H9 (cell line): ENCODE results near the gene BAZ1B. TPM values are rescaled to one million over a fixed set of nuclear protein-coding genes. Genes with fewer than 3 reads are reported as not detected.
A peak's percentile ranks its signal among the peaks of the same experiment; 100 is the strongest.

Experiments
- DNase-seq: peaks from one replicate; pipeline ENCODE4 v3.0.0-alpha.2; 2017
- H2AFZ ChIP-seq: one replicate; pipeline ENCODE4 v1.6.1; 2013; ENCODE audit warnings: mild to moderate bottlenecking, low read length, control low read depth, moderate library complexity
- H2AK5ac ChIP-seq: 2 replicates; pipeline ENCODE4 v1.6.1; 2013; ENCODE audit warnings: low read length, control low read depth, mixed read lengths; ENCODE audit not compliant: insufficient read length
- H2BK120ac ChIP-seq: one replicate; pipeline ENCODE4 v1.6.1; 2013; ENCODE audit warnings: low read depth, mild to moderate bottlenecking, low read length, control low read depth, inconsistent platforms; ENCODE audit not compliant: poor library complexity, severe bottlenecking
- H2BK12ac ChIP-seq: 2 replicates; pipeline ENCODE4 v1.6.1; 2013; ENCODE audit warnings: low read length, control low read depth, mixed read lengths, low read depth; ENCODE audit not compliant: insufficient read length
- H2BK15ac ChIP-seq: 2 replicates; pipeline ENCODE4 v1.6.1; 2013; ENCODE audit warnings: low read depth, low read length, control low read depth
- H2BK20ac ChIP-seq: one replicate; pipeline ENCODE4 v1.6.1; 2013; ENCODE audit warnings: low read depth, mild to moderate bottlenecking, low read length, control low read depth, inconsistent platforms; ENCODE audit not compliant: poor library complexity, severe bottlenecking
- H2BK5ac ChIP-seq: 2 replicates; pipeline ENCODE4 v1.6.1; 2013; ENCODE audit warnings: low read length, control low read depth, mixed read lengths; ENCODE audit not compliant: insufficient read length
- H3K14ac ChIP-seq: 2 replicates; pipeline ENCODE4 v1.6.1; 2013; ENCODE audit warnings: low read length, control low read depth; ENCODE audit not compliant: insufficient read depth
- H3K18ac ChIP-seq: 2 replicates; pipeline ENCODE4 v1.6.1; 2013; ENCODE audit warnings: low read depth, mild to moderate bottlenecking, mixed read lengths, low read length, control low read depth; ENCODE audit not compliant: insufficient read length
- H3K23ac ChIP-seq: 2 replicates; pipeline ENCODE4 v1.6.1; 2013; ENCODE audit warnings: low read length, control low read depth, mixed read lengths, low read depth; ENCODE audit not compliant: insufficient read length
- H3K23me2 ChIP-seq: 2 replicates; pipeline ENCODE4 v1.6.1; 2013; ENCODE audit warnings: low read depth, mild to moderate bottlenecking, mixed read lengths, low read length, control low read depth; ENCODE audit not compliant: insufficient read length, poor library complexity, severe bottlenecking
- H3K27ac ChIP-seq: 2 replicates; pipeline ENCODE4 v1.5.1; 2013; ENCODE audit warnings: low read length, control low read depth, mixed read lengths, low read depth; ENCODE audit not compliant: insufficient read length
- H3K27me3 ChIP-seq: 2 replicates; pipeline ENCODE4 v1.6.1; 2013; ENCODE audit warnings: low read length, control low read depth, inconsistent platforms; ENCODE audit not compliant: insufficient read depth
- H3K4ac ChIP-seq: 2 replicates; pipeline ENCODE4 v1.6.1; 2013; ENCODE audit warnings: low read depth, mild to moderate bottlenecking, control low read depth, inconsistent platforms, low read length, moderate library complexity
- H3K4me1 ChIP-seq: 2 replicates; pipeline ENCODE4 v1.6.1; 2013; ENCODE audit warnings: low read length, control low read depth, inconsistent platforms; ENCODE audit not compliant: insufficient read depth
- H3K4me2 ChIP-seq: 2 replicates; pipeline ENCODE4 v1.6.1; 2013; ENCODE audit warnings: low read length, control low read depth, mixed read lengths; ENCODE audit not compliant: insufficient read length, insufficient read depth
- H3K56ac ChIP-seq: 2 replicates; pipeline ENCODE4 v1.6.1; 2013; ENCODE audit warnings: low read depth, mild to moderate bottlenecking, mixed read lengths, low read length, control low read depth; ENCODE audit not compliant: insufficient read length
- H3K79me1 ChIP-seq: 2 replicates; pipeline ENCODE4 v1.6.1; 2013; ENCODE audit warnings: low read depth, mild to moderate bottlenecking, moderate library complexity, low read length, control low read depth, inconsistent platforms; ENCODE audit not compliant: insufficient read depth, poor library complexity, severe bottlenecking
- H3K79me2 ChIP-seq: 2 replicates; pipeline ENCODE4 v1.6.1; 2013; ENCODE audit warnings: low read length, control low read depth, inconsistent platforms; ENCODE audit not compliant: insufficient read depth
- H3K9ac ChIP-seq: 2 replicates; pipeline ENCODE4 v1.6.1; 2013; ENCODE audit warnings: low read length, control low read depth, mixed read lengths; ENCODE audit not compliant: insufficient read length; ENCODE audit errors: extremely low read depth
- H3K9me3 ChIP-seq: one replicate; pipeline ENCODE4 v1.6.1; 2013; ENCODE audit warnings: low read depth, low read length, inconsistent platforms; ENCODE audit not compliant: control insufficient read depth
- H3T11ph ChIP-seq: one replicate; pipeline ENCODE4 v1.6.1; 2013; ENCODE audit warnings: mild to moderate bottlenecking, low read length, control low read depth, inconsistent platforms
- H4K20me1 ChIP-seq: one replicate; pipeline ENCODE4 v1.6.1; 2013; ENCODE audit not compliant: control insufficient read depth, insufficient read length, insufficient read depth
- H4K5ac ChIP-seq: 2 replicates; pipeline ENCODE4 v1.6.1; 2013; ENCODE audit warnings: low read depth, mild to moderate bottlenecking, mixed read lengths, low read length, control low read depth; ENCODE audit not compliant: insufficient read length
- H4K8ac ChIP-seq: replicated peaks from 2 replicates; pipeline ENCODE4 v1.6.1; 2013; ENCODE audit warnings: low read length, control low read depth, mixed read lengths, low read depth; ENCODE audit not compliant: insufficient read length
- H4K91ac ChIP-seq: 2 replicates; pipeline ENCODE4 v1.6.1; 2013; ENCODE audit warnings: low read depth, mild to moderate bottlenecking, moderate library complexity, mixed read lengths, low read length, control low read depth; ENCODE audit not compliant: insufficient read length
- H3K27ac Mint-ChIP-seq, 3 experiments: 2 replicates in 2 of 3; 3 replicates in 1 of 3; pipeline ENCODE4 v1.8.0; 2020 to 2021; ENCODE audit warnings: mixed read lengths in 3 of 3, mild to moderate bottlenecking in 1 of 3, moderate library complexity in 1 of 3
- H3K27me3 Mint-ChIP-seq: 2 replicates; pipeline ENCODE4 v1.8.0; 2021; ENCODE audit warnings: low read depth, mild to moderate bottlenecking, moderate library complexity, mixed read lengths
- H3K36me3 Mint-ChIP-seq, 3 experiments: 2 replicates in 2 of 3; 3 replicates in 1 of 3; pipeline ENCODE4 v1.8.0; 2020 to 2021; ENCODE audit warnings: low read depth in 3 of 3, mixed read lengths in 3 of 3; ENCODE audit not compliant: insufficient read depth in 1 of 3
- H3K4me1 Mint-ChIP-seq, 2 experiments: 2 replicates each; pipeline ENCODE4 v1.8.0; 2020; ENCODE audit warnings: mixed read lengths in 2 of 2
- H3K4me3 Mint-ChIP-seq, 2 experiments: 2 replicates in 1 of 2; 3 replicates in 1 of 2; pipeline ENCODE4 v1.8.0; 2020 to 2021; ENCODE audit warnings: mild to moderate bottlenecking in 2 of 2, mixed read lengths in 2 of 2, moderate library complexity in 1 of 2
- H3K9me3 Mint-ChIP-seq, 2 experiments: 2 replicates in 1 of 2; 3 replicates in 1 of 2; pipeline ENCODE4 v1.8.0; 2020; ENCODE audit warnings: mild to moderate bottlenecking in 2 of 2, mixed read lengths in 2 of 2, moderate library complexity in 1 of 2
- WGBS: extraction: QIAGEN DNeasy Blood & Tissue Kit; methylation state at CpG from one replicate; pipeline ENCODE4 v1.1.7; 2013; ENCODE audit warnings: missing lambda C conversion rate, low lambda C conversion rate, mixed read lengths; ENCODE audit not compliant: insufficient read length; ENCODE audit errors: extremely low coverage; 5-methylcytosine and 5-hydroxymethylcytosine counted together
- total RNA-seq: library from RNA; stranded (reverse); gene quantifications from 2 replicates; pipeline ENCODE4 v1.2.1, GENCODE V29; 2021
- TF ChIP-seq, protein P1 (sequence below): fragments of 200-600 bp; sonication (generic); conservative IDR thresholded peaks from 3 replicates; pipeline ENCODE4 v1.8.0; 2021; ENCODE audit warnings: antibody characterized with exemption, mild to moderate bottlenecking

BAZ1B gene
- total RNA-seq, 1 experiment from 2014 or later: 96.4 TPM

DNA sequence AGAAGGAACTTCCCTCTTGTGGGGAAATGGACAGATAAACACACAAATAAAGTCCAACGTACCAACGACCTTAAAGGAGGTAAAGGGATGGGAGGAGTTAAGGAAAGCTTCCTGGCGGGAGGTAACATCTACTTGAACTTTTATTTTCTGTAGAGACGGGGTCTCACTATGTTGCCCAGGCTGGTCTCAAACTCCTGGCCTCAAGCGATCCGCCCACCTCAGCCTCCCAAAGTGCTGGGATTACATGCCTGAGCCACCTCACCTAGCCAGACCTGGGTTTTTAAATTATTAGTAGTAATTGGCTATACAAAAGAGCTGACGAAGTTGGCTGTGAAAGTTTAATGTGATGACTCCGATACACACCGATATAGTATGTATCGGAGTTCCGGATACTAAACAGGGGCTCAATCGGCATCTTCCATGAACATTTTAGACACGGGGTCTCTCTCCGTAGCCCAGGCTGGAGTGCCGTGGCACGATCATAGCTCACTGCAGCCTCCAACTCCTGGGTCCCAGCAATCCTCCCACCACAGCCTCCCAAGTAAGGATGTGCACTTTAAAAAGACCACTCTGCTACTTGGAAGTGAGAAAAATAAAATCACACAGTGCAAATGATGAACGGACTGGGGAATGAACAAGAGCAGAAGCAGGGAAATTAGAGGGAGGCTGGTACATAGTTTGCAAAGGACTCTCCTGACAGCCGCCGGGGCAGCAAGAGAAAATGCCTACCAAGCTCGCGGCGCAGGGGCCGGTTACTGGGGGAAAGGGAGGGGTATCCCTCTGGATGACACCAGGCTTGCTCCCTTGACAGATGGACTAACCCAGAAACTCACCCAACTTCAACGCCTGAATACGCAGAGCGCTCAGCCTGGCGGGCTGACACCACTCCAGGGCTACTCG is 34.4 kb upstream of the BAZ1B start:
- no peaks in the 10 kb centered on the region for H4K20me1 ChIP-seq
- peaks cover 24% of the 10 kb centered on the region for H3K27me3 Mint-ChIP-seq
- H2AFZ ChIP-seq: no peak overlapping the region
- H3K9me3 Mint-ChIP-seq: peaks cover 3 to 4% of the 10 kb centered on the region in 2 experiments; a peak in 3 of 5 replicates
- DNase-seq: no peak
- H3K4me1 Mint-ChIP-seq: peaks cover 8 to 12% of the 10 kb centered on the region in 2 experiments
- no peaks in the 10 kb centered on the region for H3K9me3 ChIP-seq
- H3K4ac ChIP-seq: no peak overlapping the region
- no peak overlapping the region for H4K91ac ChIP-seq
- 0 out of 2 replicates have a peak, but pooled peaks cover 3% of the 10 kb centered on the region for H3K27me3 ChIP-seq
- H3K27ac ChIP-seq: no peak overlapping the region
- WGBS: no CpG with 5 or more reads among the region's 28 CpGs
- H4K8ac ChIP-seq: no peak overlapping the region
- H2BK12ac ChIP-seq: no peak overlapping the region
- peaks cover 4 to 22% (median 10%) of the 10 kb centered on the region in 3 experiments; a peak in 6 of 7 replicates for H3K36me3 Mint-ChIP-seq
- peak overlapping the region; percentile 5 to 81 (median 73); a peak in 4 of 7 replicates for H3K27ac Mint-ChIP-seq
- no peak overlapping the region for H2BK5ac ChIP-seq
- no peak overlapping the region for H2BK20ac ChIP-seq
- peak overlapping the region; percentile 12 for H3K9ac ChIP-seq
- no peaks in the 10 kb centered on the region for H3K79me1 ChIP-seq
- H3K56ac ChIP-seq: no peak overlapping the region
- H3K23ac ChIP-seq: no peak overlapping the region
- H3K14ac ChIP-seq: no peak overlapping the region
- no peak overlapping the region for H3T11ph ChIP-seq
- H4K5ac ChIP-seq: no peak overlapping the region
- no peaks in the 10 kb centered on the region for H3K4me1 ChIP-seq
- H3K79me2 ChIP-seq: peaks cover 5% of the 10 kb centered on the region; the same call in 1 of the 2 replicates
- TF ChIP-seq, protein P1, sequence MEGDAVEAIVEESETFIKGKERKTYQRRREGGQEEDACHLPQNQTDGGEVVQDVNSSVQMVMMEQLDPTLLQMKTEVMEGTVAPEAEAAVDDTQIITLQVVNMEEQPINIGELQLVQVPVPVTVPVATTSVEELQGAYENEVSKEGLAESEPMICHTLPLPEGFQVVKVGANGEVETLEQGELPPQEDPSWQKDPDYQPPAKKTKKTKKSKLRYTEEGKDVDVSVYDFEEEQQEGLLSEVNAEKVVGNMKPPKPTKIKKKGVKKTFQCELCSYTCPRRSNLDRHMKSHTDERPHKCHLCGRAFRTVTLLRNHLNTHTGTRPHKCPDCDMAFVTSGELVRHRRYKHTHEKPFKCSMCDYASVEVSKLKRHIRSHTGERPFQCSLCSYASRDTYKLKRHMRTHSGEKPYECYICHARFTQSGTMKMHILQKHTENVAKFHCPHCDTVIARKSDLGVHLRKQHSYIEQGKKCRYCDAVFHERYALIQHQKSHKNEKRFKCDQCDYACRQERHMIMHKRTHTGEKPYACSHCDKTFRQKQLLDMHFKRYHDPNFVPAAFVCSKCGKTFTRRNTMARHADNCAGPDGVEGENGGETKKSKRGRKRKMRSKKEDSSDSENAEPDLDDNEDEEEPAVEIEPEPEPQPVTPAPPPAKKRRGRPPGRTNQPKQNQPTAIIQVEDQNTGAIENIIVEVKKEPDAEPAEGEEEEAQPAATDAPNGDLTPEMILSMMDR: no peak
- H3K18ac ChIP-seq: no peak overlapping the region
- no peak overlapping the region for H2BK15ac ChIP-seq
- H3K4me2 ChIP-seq: peak overlapping the region; percentile 78
- peak overlapping the region; percentile 83 to 87 for H3K4me3 Mint-ChIP-seq
- peaks cover 6% of the 10 kb centered on the region for H3K23me2 ChIP-seq
- no peak overlapping the region for H2AK5ac ChIP-seq
- no peak overlapping the region for H2BK120ac ChIP-seq
